ENCODE measurements around the gene PBX2. TPM values are rescaled to one million over a fixed set of nuclear protein-coding genes. Genes with fewer than 3 reads are reported as not detected.

The PBX2 gene
- total RNA-seq, 4 donors from 2014 or later, result 55.0 to 75.0 (median 61.9) TPM

DNA sequence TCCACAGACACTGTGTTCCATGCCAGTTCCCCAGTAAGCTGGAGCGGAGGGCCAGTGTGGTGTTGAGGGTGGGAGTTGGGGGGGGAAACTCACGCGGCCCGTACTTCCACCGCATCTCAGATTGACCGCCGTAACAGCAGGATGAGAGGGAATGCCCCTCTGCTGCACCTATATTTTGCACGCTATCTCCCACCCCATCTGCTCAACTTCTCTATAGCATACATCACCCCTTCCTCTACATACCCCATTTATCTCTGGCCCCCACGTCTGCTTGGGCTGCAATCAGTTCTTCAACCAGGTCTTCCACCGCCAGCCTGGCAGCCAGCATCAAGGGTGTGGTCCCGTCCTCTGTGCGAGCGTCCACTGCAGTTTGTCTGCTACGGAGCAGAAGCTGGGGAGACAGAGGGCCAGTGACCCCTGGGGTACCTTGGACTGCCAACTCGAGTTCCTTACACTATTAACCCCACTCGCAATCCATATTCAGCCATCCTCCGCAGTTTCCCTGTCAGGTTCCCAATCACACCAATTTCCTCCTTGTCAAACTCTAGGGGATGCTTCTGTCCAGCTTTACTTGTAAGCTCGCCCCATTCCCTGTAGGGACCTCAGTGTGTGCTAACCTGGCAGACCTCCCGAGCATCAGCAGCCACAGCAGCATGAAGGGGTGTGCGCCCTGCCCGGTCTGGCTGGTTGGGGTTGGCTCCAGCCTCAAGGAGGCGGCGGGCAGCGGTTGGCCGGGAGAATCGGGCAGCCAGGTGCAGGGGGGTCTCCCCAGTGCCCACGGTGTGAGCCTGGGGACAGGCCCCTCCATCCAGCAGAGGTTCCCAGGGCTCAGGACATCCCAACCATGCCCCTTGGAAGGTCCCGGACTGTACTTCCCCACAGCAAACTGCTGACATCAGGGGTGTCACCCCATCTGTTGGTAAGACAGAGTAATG is 6.9 kb upstream of the PBX2 start:
- WGBS, 2 donors, result 11 to 15% methylated on average over 26 to 28 of the region's 28 CpGs
- Histone ChIP-seq H3K27me3 (no peaks in the 10 kb centered on the region), H3K27ac (peak overlapping the region; percentile 96 to 100 (median 100)), H3K36me3 (no peaks in the 10 kb centered on the region), H3K4me3 (peak overlapping the region; percentile 48 to 94 (median 76)), H3K4me1 (peaks cover 0 to 44% (median 36%) of the 10 kb centered on the region in 4 donors), H3K9me3 (no peaks in the 10 kb centered on the region)
- DNase-seq (ENCODE audit: low spot score in 2 of 2), result peak in 1 of 2 donors; percentile 43
- TF ChIP-seq, protein P1, sequence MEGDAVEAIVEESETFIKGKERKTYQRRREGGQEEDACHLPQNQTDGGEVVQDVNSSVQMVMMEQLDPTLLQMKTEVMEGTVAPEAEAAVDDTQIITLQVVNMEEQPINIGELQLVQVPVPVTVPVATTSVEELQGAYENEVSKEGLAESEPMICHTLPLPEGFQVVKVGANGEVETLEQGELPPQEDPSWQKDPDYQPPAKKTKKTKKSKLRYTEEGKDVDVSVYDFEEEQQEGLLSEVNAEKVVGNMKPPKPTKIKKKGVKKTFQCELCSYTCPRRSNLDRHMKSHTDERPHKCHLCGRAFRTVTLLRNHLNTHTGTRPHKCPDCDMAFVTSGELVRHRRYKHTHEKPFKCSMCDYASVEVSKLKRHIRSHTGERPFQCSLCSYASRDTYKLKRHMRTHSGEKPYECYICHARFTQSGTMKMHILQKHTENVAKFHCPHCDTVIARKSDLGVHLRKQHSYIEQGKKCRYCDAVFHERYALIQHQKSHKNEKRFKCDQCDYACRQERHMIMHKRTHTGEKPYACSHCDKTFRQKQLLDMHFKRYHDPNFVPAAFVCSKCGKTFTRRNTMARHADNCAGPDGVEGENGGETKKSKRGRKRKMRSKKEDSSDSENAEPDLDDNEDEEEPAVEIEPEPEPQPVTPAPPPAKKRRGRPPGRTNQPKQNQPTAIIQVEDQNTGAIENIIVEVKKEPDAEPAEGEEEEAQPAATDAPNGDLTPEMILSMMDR (IDR thresholded peaks at IDR 0.05), result peak in 2 of 5 experiments; percentile 10 to 34
- peak in 1 of 2 donors; percentile 23 for TF ChIP-seq EP300 (IDR thresholded peaks at IDR 0.05)
- peak in 1 of 2 donors; percentile 36 for TF ChIP-seq POLR2A (IDR thresholded peaks at IDR 0.05)

DNA sequence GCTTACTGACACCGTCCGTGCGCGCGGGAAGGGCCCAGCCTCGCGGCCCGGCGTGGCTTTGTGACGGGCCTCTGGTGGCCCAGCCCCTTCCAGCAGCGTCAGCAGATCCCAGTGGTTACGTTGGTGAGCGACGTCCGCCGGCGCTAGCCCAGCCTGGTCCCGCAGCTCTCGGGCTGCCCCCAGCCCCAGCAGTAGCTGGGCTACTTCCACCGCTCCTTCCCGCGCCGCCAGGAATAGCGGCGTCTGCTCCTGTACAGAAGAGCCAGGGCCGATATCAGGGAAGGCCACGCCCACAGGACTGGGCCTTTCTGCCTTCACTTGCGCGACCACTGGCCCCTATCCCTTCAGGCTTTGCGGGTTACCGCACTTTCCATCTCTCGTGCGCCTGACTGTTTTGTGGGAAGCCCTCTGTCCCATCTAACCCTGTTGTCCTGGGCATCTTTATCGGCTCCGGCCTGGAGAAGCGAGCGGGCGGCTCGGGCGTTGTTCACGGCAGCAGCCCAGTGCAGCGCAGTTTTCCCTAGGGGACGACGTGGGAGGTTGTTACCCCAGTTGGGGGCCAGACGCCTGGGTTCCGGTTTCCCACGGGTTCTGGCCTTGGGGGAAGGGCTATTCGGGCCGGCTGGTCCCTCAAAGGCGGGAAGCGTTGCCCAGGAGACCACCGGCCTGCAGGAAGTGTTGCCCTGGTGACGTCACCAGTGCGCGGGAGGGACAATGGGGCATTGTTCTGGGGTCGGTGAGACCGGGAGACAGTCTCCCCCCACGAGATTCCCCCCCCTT is 6.1 kb upstream of the PBX2 start:
- peaks cover 0 to 52% (median 42%) of the 10 kb centered on the region in 4 donors for H3K4me1 ChIP-seq
- TF ChIP-seq POLR2A (IDR thresholded peaks at IDR 0.05) (peak; percentile 98 to 99), EP300 (IDR thresholded peaks at IDR 0.05) (peak; percentile 75 to 98)
- TF ChIP-seq, protein P1 (IDR thresholded peaks at IDR 0.05), result peak in 1 of 5 experiments; percentile 0
- H3K9me3 ChIP-seq, result no peaks in the 10 kb centered on the region
- 0% methylated on average over 27 to 30 of the region's 58 CpGs for WGBS, 2 donors
- H3K4me3 ChIP-seq, result peak overlapping the region; percentile 48 to 94 (median 76)
- H3K27ac ChIP-seq, result peak overlapping the region; percentile 96 to 100 (median 100)
- DNase-seq (ENCODE audit: low spot score in 2 of 2), result peak; percentile 92 to 94
- no peaks in the 10 kb centered on the region for H3K27me3 ChIP-seq
- no peaks in the 10 kb centered on the region for H3K36me3 ChIP-seq

DNA sequence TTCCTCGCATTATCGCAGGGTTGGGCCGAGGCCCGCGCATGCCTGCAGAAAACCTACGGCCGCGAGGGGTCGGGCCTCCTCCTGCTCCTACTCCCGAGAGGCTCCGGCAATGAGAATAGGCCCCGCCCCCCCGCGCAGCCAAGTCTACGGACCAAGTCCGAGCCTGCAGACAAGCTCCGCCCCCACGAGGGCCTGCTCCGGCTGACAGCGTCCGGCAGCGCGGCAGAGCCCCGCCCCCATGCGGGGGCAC is 5.6 kb upstream of the PBX2 start:
- WGBS, 2 donors, result 0% methylated on average over 1 of the region's 25 CpGs; no CpG with 5 or more reads in 1 of the 2 donors
- H3K27me3 ChIP-seq, result no peaks in the 10 kb centered on the region
- no peaks in the 10 kb centered on the region for H3K9me3 ChIP-seq
- TF ChIP-seq, protein P1 (IDR thresholded peaks at IDR 0.05), result peak; percentile 19 to 80 (median 73)
- peak in 1 of 2 donors; percentile 97 for TF ChIP-seq EP300 (IDR thresholded peaks at IDR 0.05)
- TF ChIP-seq POLR2A (IDR thresholded peaks at IDR 0.05), result no peak
- DNase-seq (ENCODE audit: low spot score in 2 of 2), result peak; percentile 100
- H3K4me3 ChIP-seq, result peak overlapping the region in 3 of 4 donors; percentile 48 to 94 (median 90)
- peak overlapping the region; percentile 96 to 100 (median 100) for H3K27ac ChIP-seq
- peaks cover 0 to 57% (median 47%) of the 10 kb centered on the region in 4 donors for H3K4me1 ChIP-seq
- no peaks in the 10 kb centered on the region for H3K36me3 ChIP-seq

DNA sequence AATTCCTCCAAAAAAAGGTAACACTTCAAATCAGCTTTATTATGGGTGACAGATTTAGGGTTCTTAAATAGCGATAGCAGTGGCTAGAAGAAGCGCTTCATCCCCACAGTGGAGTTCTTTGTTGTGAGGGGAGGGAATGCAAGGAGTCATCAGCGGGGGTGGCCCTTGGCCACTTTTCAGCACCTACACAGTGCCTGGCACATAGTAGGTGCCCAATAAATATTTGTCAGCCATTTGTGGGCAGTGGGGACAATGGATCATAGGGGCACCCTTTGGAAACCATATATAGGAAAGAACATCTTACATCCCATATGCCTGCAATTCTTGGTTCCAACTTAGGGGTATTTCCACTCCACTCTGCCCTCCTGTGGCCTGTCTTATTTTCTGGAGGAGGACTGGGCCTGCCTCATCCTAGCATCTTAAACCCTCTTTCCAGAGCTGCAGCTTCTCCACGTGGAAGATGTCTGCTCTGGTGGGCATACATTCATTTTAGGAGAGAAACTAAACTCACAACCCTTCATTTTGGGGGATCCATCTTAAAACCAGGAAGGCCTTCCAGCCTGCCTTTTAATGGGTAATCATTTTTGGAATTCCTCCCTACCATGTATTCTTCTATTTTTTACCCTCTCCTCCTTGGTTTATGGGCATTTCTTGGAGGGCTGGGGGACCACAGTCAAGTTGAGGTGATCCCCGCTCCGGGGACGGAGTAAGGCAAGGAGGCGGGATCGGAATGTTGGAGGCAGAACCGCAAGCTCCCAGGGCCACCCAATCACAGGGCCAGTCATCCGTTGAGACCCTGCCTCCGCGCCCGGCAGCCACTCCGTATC is 5.0 kb upstream of the PBX2 start:
- 11 to 14% methylated on average over 11 to 15 of the region's 15 CpGs for WGBS, 2 donors
- peak in 1 of 2 donors; percentile 62 for DNase-seq (ENCODE audit: low spot score in 2 of 2)
- Histone ChIP-seq H3K4me1 (peaks cover 0 to 59% (median 49%) of the 10 kb centered on the region in 4 donors), H3K4me3 (peak overlapping the region; percentile 2 to 94 (median 39)), H3K27me3 (no peaks in the 10 kb centered on the region), H3K36me3 (no peaks in the 10 kb centered on the region), H3K27ac (peak overlapping the region; percentile 92 to 100 (median 100)), H3K9me3 (no peaks in the 10 kb centered on the region)
- peak in 1 of 2 donors; percentile 88 for TF ChIP-seq EP300 (IDR thresholded peaks at IDR 0.05)
- TF ChIP-seq, protein P1 (IDR thresholded peaks at IDR 0.05), result peak in 4 of 5 experiments; percentile 32 to 65 (median 56)
- peak; percentile 91 to 94 for TF ChIP-seq POLR2A (IDR thresholded peaks at IDR 0.05)

All from tibial nerve (tissue), 4 donors.